Measurements from ENCODE around the gene TMC6.

- TF ChIP-seq TBP (CRISPR knock-in tag; IDR thresholded peaks at IDR 0.05), result no peak
- TF ChIP-seq POLR2AphosphoS5 (IDR thresholded peaks at IDR 0.05; ENCODE audit: low read depth, low read length), result no peak
- no peak for TF ChIP-seq ZNF431 (CRISPR knock-in tag; IDR thresholded peaks at IDR 0.05; ENCODE audit: borderline replicate concordance, low read depth)
- TF ChIP-seq ZNF607 (CRISPR knock-in tag; IDR thresholded peaks at IDR 0.05; ENCODE audit: borderline replicate concordance), result no peak
- no peak for TF ChIP-seq CREB3 (CRISPR knock-in tag; IDR thresholded peaks at IDR 0.05)
- TF ChIP-seq RAD21 (CRISPR knock-in tag; IDR thresholded peaks at IDR 0.05), result peak; percentile 67
Observed at GRCh38 chr17:78176548-78177025, 48.0 kb upstream of the TMC6 start.

Measured in HepG2 (cell line).